ENCODE data around the gene TWF2. TPM values are rescaled to one million over a fixed set of nuclear protein-coding genes. Genes with fewer than 3 reads are reported as not detected.

The TWF2 gene
- total and polyA plus RNA-seq, 2 of the 13 experiments (the other 11 are each of a cell fraction or from before 2014, with no cell fraction given) = 45.5 to 108 TPM

DNA sequence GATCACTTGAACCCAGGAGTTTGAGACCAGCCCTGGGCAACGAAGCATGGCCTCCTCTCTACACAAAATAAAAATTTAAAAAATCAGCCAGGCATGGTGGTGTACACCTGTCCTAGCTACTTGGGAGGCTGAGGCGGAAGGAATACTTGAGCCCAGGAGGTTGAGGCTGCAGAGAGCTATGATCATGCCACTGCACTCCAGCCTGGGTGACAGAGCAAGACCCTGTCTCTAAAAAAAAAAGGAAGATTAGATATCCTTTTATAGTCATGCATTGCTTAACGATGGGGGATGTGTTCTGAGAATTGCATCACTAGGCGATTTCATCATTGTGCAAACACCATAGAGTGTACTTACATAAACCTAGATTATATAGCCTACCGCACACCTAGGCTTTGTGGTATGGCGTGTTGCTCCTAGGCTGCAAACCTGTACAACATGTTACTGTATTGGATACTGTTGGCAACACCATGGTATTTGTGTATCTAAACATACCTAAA is 28.4 kb downstream of the TWF2 start (continued):
- TF ChIP-seq, protein P1, sequence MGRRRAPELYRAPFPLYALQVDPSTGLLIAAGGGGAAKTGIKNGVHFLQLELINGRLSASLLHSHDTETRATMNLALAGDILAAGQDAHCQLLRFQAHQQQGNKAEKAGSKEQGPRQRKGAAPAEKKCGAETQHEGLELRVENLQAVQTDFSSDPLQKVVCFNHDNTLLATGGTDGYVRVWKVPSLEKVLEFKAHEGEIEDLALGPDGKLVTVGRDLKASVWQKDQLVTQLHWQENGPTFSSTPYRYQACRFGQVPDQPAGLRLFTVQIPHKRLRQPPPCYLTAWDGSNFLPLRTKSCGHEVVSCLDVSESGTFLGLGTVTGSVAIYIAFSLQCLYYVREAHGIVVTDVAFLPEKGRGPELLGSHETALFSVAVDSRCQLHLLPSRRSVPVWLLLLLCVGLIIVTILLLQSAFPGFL (CRISPR knock-in tag; IDR thresholded peaks at IDR 0.05) = no peak
- peak; percentile 91 to 98 for TF ChIP-seq EP300 (IDR thresholded peaks at IDR 0.05; ENCODE audit: low read depth in 2 of 2, low read length in 2 of 2)
- TF ChIP-seq EP300 (CRISPR knock-in tag; IDR thresholded peaks at IDR 0.05; ENCODE audit: borderline replicate concordance) = peak; percentile 89
- TF ChIP-seq CBFB (CRISPR knock-in tag; IDR thresholded peaks at IDR 0.05) = peak; percentile 56; the same call in 1 of the 2 replicates
- peak; percentile 72; the same call in 1 of the 2 replicates for TF ChIP-seq TBX3 (IDR thresholded peaks at IDR 0.05; ENCODE audit: borderline replicate concordance)
- TF ChIP-seq TRIM24 (CRISPR knock-in tag; IDR thresholded peaks at IDR 0.05) = peak; percentile 98
- peak; percentile 71; the same call in 1 of the 2 replicates for TF ChIP-seq ZNF747 (CRISPR knock-in tag; IDR thresholded peaks at IDR 0.05; ENCODE audit: borderline replicate concordance)
- TF ChIP-seq ZNF784 (CRISPR knock-in tag; IDR thresholded peaks at IDR 0.05; ENCODE audit: borderline replicate concordance) = peak; percentile 78; the same call in 1 of the 2 replicates
- TF ChIP-seq SPEN (CRISPR knock-in tag; IDR thresholded peaks at IDR 0.05; ENCODE audit: low read depth) = no peak
- TF ChIP-seq CENPT (CRISPR knock-in tag; IDR thresholded peaks at IDR 0.05; ENCODE audit: low read depth) = no peak
- no peak for TF ChIP-seq NBN (conservative IDR thresholded peaks at IDR 0.05)
- TF ChIP-seq SRSF1 (optimal IDR thresholded peaks at IDR 0.05; ENCODE audit: low read depth, low read length) = no peak
- TF ChIP-seq KLF15 (CRISPR knock-in tag; IDR thresholded peaks at IDR 0.05; ENCODE audit: borderline replicate concordance) = no peak
- TF ChIP-seq FOXA1 (IDR thresholded peaks at IDR 0.05) = peak; percentile 73
- TF ChIP-seq FOXA1 (CRISPR knock-in tag; IDR thresholded peaks at IDR 0.05) = peak; percentile 98
- TF ChIP-seq, protein P2, sequence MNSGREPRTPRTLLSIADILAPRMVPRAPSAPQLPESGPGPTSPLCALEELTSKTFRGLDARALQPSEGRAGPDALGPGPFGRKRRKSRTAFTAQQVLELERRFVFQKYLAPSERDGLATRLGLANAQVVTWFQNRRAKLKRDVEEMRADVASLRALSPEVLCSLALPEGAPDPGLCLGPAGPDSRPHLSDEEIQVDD (CRISPR knock-in tag; IDR thresholded peaks at IDR 0.05; ENCODE audit: borderline replicate concordance) = no peak
- TF ChIP-seq POLR2AphosphoS5 (IDR thresholded peaks at IDR 0.05; ENCODE audit: low read depth, low read length) = no peak
- TF ChIP-seq ZNF496 (CRISPR knock-in tag; IDR thresholded peaks at IDR 0.05; ENCODE audit: insufficient replicate concordance) = no peak
- TF ChIP-seq ZBTB8A (CRISPR knock-in tag; IDR thresholded peaks at IDR 0.05; ENCODE audit: borderline replicate concordance, low read depth) = peak; percentile 64; the same call in 1 of the 2 replicates
- TF ChIP-seq GATAD1 (CRISPR knock-in tag; IDR thresholded peaks at IDR 0.05) = peak; percentile 61; the same call in 1 of the 2 replicates
- TF ChIP-seq BHLHE40 (IDR thresholded peaks at IDR 0.05; ENCODE audit: low read length) = no peak
- TF ChIP-seq IRF9 (CRISPR knock-in tag; IDR thresholded peaks at IDR 0.05; ENCODE audit: borderline replicate concordance) = no peak
- TF ChIP-seq, protein P3, sequence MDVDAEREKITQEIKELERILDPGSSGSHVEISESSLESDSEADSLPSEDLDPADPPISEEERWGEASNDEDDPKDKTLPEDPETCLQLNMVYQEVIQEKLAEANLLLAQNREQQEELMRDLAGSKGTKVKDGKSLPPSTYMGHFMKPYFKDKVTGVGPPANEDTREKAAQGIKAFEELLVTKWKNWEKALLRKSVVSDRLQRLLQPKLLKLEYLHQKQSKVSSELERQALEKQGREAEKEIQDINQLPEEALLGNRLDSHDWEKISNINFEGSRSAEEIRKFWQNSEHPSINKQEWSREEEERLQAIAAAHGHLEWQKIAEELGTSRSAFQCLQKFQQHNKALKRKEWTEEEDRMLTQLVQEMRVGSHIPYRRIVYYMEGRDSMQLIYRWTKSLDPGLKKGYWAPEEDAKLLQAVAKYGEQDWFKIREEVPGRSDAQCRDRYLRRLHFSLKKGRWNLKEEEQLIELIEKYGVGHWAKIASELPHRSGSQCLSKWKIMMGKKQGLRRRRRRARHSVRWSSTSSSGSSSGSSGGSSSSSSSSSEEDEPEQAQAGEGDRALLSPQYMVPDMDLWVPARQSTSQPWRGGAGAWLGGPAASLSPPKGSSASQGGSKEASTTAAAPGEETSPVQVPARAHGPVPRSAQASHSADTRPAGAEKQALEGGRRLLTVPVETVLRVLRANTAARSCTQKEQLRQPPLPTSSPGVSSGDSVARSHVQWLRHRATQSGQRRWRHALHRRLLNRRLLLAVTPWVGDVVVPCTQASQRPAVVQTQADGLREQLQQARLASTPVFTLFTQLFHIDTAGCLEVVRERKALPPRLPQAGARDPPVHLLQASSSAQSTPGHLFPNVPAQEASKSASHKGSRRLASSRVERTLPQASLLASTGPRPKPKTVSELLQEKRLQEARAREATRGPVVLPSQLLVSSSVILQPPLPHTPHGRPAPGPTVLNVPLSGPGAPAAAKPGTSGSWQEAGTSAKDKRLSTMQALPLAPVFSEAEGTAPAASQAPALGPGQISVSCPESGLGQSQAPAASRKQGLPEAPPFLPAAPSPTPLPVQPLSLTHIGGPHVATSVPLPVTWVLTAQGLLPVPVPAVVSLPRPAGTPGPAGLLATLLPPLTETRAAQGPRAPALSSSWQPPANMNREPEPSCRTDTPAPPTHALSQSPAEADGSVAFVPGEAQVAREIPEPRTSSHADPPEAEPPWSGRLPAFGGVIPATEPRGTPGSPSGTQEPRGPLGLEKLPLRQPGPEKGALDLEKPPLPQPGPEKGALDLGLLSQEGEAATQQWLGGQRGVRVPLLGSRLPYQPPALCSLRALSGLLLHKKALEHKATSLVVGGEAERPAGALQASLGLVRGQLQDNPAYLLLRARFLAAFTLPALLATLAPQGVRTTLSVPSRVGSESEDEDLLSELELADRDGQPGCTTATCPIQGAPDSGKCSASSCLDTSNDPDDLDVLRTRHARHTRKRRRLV (CRISPR knock-in tag; IDR thresholded peaks at IDR 0.05) = no peak
